ENCODE data around the gene EVPL.

DNA sequence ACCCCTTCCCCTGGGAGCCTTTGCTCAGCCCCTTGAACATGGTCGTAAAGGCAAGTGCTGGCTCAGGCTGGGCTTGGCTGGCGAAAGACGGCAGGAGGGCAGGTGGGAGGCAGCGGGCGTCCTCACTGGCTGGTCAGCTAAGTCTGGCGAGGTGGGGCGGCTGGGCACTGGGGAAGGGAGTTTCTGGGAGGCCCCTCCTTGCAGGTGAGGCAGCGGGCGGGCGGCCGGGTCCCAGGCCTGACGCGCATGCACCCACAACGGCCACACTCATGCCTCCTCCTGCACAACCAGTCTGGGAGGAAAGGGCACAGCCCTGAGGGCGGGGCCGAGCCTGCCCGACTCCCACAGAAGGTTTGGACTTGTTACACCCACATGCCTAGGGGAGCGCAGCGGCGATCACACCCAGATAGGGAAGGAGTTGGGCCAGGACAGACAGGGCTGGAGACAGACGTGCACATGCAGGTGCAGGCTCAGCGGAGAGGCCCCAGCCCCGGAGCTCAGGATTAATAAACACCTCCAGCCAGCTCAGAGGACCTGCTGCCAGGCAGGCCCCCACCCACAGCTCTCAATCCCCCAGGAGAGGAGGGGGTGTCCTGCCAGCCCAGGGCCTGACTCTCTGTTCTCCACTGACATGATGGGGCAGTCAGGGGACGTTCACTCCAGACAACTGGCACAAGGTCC is at the start of gene EVPL:
- TF ChIP-seq EZH2 (IDR thresholded peaks at IDR 0.05) (no peak), FOXP2 (optimal IDR thresholded peaks at IDR 0.05; ENCODE audit: control extremely low read depth, extremely low read length, insufficient read depth) (no peak), POLR2AphosphoS5 (IDR thresholded peaks at IDR 0.05; ENCODE audit: borderline replicate concordance, low read depth, low read length) (no peak)

Data from SK-N-MC (cell line).